GM18502 (cell line): ENCODE measurements around the gene C1orf116.

Experiments
- ATAC-seq: cut with Tn5 transposase; IDR thresholded peaks from one replicate; pipeline ENCODE4 v1.9.1; 2021; ENCODE audit warnings: mild to moderate bottlenecking; ENCODE audit not compliant: unreplicated experiment, poor library complexity

C1orf116 gene

DNA sequence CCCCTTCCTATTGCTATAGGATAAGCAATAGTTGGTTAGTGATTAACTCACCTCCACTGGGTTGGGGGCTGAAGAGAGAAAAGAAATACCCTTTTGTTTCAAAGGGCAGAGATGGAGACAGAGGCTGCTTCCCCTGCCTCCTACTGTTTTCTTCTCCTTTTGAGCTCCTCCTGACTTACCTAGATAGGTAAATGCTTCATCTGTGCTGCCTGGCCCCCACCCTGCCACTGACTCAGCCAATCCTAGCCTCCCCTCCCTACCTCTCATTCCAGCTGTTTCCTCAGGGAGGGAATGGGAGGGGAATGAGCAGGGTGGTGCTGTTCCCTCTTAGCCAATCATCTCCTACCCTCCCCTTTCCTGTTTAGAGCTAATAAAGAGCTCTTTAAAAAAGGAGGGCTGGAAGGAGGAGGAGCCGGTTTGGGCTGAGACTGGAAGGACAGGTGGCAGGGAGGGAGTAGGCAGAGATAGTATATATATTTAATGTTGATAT is at the start of gene C1orf116:
C1orf116 (minus strand) TSS at position 229 of the 490 bp plus-strand sequence. CDS start 5,158 bp downstream, outside the sequence.
- ATAC-seq = no peak

GRCh38 chr1:207081806-207082205 is 49.2 kb upstream of the C1orf116 start:
- ATAC-seq = no peak

DNA sequence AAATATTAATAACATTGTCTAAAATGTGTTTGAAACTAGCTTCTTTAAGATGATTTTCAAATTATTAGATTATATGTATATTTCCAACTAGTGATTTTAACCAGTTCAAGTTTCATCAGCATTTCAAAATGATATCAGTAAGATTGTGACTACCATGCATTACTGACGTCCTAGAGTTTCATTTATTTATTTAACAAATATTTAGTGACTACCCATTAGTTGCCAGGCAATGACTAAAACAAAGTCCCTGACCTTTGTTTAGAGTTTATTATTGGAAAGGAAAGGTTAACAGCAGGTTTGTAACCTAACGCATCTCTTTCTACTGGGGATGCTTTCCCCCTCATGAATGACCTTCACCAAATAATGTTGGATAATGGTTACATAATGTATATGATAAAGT is 48.5 kb upstream of the C1orf116 start:
- ATAC-seq = no peak

- no peak for ATAC-seq
These were observed 47.2 kb upstream of the C1orf116 start for GRCh38 chr1:207079706-207080241.

DNA sequence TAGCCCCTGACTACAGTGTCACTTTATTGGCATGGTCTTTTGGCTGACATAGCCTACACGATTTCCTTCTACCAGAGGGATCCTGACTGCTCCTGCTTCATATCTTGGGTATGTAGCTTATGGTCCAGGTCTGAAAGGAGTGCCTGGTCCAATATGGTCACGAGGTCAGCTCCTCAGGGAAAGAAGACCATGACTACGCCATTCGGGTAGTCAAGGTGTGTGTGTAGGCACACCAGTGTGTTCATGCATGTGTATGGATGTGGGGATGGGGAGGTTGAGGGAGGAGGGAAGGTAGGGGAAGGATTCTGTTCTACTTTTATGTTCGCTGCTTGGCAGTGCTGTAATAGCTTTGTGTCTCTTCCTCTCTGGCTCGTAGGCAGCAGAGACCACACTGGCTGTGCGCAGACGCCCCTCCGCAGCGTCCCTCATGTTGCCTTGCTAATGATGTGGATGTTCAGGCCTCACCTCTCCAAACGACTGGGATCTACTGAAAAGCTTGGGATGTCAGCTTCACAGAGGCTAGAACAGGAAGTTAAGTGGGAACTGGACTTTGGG is 46.1 kb upstream of the C1orf116 start:
- no peak for ATAC-seq

GRCh38 chr1:207077470-207078377 is 45.2 kb upstream of the C1orf116 start:
- ATAC-seq = no peak

DNA sequence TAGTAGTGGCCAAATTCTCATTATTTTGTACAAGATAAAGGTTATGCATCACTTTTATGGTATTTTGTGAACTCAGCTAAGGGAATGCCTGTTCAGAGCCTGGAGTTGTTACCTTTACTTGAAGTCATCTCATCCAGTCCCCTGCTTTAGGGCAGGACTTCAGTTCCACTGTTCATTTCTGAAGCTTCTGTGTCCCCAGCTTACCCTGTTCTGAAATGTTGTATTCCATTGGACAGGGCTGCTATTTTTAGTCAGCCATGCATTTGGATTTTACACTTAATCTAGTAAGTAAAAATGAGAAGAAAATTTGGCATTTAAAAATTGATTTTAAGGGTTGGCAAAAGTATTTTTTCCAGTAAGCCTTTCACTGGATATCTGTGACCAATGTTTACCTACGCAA is 44.5 kb upstream of the C1orf116 start:
- ATAC-seq = no peak

- ATAC-seq = no peak
These were observed 43.8 kb upstream of the C1orf116 start for GRCh38 chr1:207076181-207076955.

- no peak for ATAC-seq
These were observed 41.6 kb upstream of the C1orf116 start for GRCh38 chr1:207073906-207074820.

DNA sequence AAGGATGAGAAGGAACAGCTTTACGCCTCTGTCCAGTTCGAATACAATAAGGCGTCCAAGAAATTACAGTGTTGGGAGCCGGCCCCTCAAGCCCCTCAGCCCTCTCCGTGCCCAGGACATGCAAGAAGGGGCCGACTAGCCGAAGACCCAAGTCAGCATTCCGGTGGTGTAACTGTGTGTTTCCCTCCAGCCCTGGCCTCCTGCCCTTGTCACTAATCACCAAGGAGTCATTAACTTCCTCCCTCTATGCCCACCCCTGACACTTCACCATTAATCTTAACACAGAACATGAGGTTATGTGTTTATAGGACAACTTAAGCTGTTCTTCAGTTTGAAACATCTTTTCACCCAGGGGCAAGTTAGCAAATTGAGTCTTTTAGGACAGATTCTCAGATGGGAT is 39.7 kb upstream of the C1orf116 start:
- ATAC-seq = no peak

- ATAC-seq = no peak
These were observed 38.9 kb upstream of the C1orf116 start for GRCh38 chr1:207071426-207071825.

GRCh38 chr1:207070811-207071210 is 38.3 kb upstream of the C1orf116 start:
- no peak for ATAC-seq

- ATAC-seq = no peak
These were observed 37.4 kb upstream of the C1orf116 start for GRCh38 chr1:207069858-207070506.

DNA sequence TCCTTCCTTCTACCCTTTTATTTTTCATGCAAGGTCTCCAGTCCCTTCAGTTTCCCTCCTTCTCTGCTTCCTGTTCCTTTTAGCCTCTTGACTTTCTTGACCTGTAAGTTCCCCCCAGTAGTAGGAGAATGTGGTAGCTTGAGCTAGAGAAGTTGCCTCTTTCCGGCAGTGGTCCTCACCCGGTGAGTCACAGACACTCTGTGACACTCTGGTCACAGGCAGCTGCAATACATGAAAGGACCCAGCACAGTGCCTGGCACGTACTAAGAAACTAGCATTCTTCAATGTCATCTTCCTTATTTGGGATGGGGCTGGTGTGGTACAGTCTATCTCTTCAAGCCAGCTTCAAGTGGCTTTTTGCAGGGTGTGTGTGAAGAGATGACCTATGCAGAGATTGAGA is 36.5 kb upstream of the C1orf116 start:
- no peak for ATAC-seq

- ATAC-seq = no peak
These were observed 35.1 kb upstream of the C1orf116 start for GRCh38 chr1:207067665-207068064.

GRCh38 chr1:207067185-207067584 is 34.6 kb upstream of the C1orf116 start:
- no peak for ATAC-seq

GRCh38 chr1:207064561-207064960 is 32.0 kb upstream of the C1orf116 start:
- no peak for ATAC-seq

DNA sequence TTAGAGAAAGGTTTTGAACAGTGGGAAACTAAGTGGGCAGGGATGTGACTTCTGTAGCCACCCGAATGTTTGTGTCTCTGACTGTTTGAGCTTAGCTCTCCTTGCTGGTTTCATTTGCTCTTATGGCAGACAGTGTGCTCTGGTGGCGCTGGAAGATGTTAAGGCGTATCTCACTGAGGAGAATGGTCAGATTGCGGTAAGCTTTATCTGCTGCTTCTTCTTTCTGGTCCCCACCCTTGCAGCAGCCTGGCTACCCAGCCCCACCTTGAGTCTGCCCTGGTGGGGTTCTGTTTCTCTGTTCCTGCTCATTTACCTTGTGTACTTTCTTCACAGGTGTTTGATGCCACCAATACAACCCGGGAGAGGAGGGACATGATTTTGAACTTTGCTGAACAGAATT is 30.5 kb upstream of the C1orf116 start:
- ATAC-seq = no peak

DNA sequence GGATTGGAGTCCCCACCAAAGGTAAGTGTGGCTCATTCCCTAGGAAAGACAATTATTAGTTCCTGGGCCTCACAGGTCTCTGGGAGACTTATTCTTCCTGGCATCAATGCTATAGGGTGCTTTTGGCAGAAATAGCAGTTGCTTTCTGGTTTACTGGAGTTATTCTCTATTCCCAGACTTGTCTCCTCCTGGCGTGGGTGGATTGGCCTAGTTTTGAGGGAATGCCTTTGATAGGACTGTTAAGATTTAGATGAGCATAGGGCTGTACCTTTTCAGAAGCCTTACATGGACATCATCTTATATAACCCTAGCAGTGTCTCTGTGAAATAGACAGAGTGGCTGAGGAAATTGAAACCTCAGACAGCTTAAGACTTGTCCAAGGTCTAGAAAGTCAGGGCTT is 29.5 kb upstream of the C1orf116 start:
- ATAC-seq = no peak
